Measurements from ENCODE around the gene PEMT. TPM values are rescaled to one million over a fixed set of nuclear protein-coding genes. Genes with fewer than 3 reads are reported as not detected.
"Not testable (repeated sequence)": the region's sequence is repeated elsewhere in the genome, so short reads cannot be mapped to it uniquely, and the experiment has no call there.

Gene PEMT
- total RNA-seq, 1 experiment from 2014 or later: 53.5 TPM

DNA sequence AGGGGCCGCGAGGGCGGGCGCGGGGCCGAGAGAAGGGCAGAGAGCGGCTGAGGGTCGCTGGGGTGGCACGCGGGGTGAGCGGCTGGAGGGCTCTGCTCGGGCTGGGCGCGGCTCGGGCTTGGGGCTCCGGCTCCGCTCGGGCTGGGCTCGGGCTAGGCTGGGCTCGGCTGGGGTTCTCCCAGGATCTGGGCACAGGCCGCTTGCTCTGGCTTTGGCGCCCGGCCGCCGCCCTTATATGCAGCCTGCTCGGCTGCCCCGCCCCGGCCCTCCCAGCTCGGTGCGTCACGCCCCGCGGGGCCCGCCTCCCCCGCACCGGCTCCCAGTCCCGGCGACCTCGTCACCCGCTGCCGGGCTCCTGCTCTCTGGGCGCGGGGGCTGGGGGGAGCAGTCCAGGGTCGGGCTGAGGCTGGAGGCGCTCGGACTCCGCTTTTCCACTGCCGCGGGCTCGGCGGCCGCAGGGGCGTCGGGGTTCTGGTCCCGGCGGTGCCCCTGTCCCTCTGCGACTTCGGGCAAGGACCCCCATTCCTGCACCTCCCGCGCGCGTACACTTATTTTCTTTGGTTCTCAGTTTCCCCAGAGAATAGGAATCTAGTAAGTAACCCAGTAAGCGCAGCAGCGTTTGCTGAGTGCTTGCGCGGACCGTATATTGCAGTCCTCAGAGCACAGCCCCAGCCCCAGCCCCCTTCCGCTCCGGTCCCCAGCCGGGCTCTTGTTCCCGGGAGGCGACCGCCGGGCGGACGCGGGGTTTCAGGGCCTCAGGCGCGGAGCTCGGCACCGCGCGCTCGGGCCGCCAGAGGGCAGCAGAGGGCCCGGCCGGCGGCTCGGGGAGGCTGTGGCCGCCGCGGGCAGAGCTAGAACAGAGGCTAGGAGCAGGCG is 95.1 kb downstream of the PEMT start, which contains the start of gene RASD1:
RASD1 (minus strand) TSS at position 207 of the 876 bp plus-strand sequence. CDS start 214 bp downstream, outside the sequence.
- Histone ChIP-seq H3K27me3 (no peaks in the 10 kb centered on the region), H3K9me3 (no peaks in the 10 kb centered on the region)
- DNase-seq: peak; percentile 87

DNA sequence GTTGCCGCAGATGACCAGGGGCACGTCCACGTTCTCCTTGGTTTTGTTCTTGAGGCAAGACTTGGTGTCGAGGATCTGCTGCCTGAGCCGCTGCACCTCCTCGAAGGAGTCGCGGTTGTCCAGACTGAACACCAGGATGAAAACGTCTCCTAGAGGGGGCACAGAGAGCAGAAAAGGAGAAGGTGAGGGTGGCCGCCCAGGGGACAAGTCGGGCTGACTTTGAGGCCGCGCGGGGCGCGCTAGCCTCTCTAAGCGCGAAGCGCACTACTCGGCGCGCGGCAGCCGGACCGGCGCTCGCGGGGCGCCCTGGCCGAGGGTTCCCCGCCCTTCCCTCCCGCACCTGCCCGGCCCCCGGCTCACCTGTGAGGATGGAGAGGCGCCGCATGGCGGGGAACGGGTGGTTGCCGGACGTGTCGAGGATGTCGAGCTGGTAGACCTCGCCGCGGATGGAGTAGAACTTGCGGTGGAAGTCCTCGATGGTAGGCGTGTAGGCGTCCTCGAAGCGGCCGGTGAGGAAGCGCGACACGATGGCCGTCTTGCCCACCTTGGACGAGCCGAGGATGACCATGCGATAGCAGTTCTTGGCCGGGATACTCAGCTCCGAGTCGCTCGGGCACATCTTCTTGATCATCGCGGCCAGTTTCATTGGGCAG is 95.8 kb downstream of the PEMT start:
- Histone ChIP-seq H3K9me3 (no peaks in the 10 kb centered on the region), H3K4me3 (peak overlapping the region; percentile 52), H3K36me3 (no peaks in the 10 kb centered on the region), H3K27me3 (no peaks in the 10 kb centered on the region)
- no peak for DNase-seq

More for the DNA sequence above, 95.1 kb downstream of the PEMT start, which contains the start of gene RASD1:
- no peaks in the 10 kb centered on the region for H3K36me3 ChIP-seq
- H3K4me3 ChIP-seq: peak within 1 kb of the TSS; percentile 52

DNA sequence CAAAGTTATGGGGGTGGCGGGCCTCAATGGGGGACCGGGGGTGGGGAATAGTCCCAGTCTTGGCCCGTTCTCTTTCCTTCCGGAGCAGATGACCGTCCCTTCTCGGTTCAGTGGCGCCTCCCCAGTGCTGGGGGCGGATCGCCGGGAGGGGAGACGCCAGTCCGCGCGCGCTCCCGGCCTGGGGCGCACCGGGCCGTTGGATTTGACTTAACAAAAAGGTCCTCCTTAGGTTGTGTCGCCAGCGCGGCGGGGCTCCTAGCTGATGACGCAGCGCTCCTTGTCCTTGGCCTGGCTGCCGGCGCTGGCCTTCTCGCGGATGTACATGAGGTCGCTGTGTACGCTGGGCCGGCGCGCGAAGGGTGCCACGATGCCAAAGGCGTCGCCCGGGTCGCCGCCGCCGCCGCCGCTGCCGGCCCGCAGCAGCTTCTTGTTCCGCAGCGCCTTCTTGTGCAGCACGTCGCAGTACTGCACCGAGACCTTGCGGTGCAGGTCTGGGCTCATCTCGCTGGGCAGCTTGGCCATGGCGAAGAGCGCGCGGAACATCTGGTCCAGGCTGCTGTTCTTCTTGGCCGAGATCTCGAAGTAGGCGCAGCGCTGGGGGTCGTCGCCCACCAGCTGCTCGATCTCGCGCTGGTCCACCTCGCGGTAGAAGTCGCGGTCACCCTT is 96.5 kb downstream of the PEMT start:
- H3K9me3 ChIP-seq: no peaks in the 10 kb centered on the region
- DNase-seq: no peak
- H3K27me3 ChIP-seq: no peaks in the 10 kb centered on the region
- no peak overlapping the region for H3K4me3 ChIP-seq
- H3K36me3 ChIP-seq: no peaks in the 10 kb centered on the region

DNA sequence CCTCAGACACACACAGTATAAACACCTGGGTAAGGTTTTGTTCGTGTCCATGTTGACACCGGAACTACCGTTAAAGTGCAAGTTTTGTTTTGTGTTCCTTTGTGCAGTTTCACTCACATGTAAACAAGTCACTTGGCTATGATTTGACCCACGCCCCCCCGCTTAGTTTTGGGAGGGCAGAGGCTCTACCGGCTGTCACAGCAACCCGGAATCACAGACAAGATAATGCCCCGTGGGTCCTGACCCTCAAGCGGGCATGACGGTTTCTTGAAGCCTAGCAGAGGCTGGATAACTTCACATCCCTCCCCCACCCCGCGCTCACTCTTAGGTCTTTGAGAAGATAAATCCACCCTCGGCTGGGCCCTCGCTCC is 97.0 kb downstream of the PEMT start:
- H3K9me3 ChIP-seq: no peaks in the 10 kb centered on the region
- no peaks in the 10 kb centered on the region for H3K27me3 ChIP-seq
- no peaks in the 10 kb centered on the region for H3K36me3 ChIP-seq
- no peak overlapping the region for H3K4me3 ChIP-seq
- no peak for DNase-seq

DNA sequence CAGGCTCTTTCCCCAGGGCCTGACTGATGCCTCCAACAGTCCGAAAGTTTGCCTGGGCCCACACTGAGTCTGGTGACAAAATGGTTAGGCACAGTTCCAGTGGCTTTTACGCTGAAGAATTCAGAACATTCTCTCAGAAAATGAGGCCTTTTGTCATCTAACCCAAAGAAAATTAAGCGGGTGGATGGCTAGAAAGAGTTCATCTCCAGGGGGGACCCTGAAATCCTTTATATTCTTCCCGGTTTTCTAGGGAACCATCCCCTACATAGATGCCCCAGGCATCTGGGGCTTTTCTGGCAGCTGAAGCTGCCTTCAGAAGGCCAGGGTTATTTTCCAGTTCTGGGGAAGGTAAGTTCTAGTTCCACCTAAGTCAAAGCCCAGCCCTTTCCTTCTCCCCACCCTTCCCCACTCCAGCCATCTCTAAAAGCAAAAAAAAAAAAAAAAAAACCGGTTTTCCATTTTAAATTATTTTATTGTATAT is 97.5 kb downstream of the PEMT start:
- Histone ChIP-seq H3K9me3 (no peaks in the 10 kb centered on the region), H3K27me3 (no peaks in the 10 kb centered on the region), H3K4me3 (no peak overlapping the region), H3K36me3 (no peaks in the 10 kb centered on the region)
- DNase-seq: no peak

DNA sequence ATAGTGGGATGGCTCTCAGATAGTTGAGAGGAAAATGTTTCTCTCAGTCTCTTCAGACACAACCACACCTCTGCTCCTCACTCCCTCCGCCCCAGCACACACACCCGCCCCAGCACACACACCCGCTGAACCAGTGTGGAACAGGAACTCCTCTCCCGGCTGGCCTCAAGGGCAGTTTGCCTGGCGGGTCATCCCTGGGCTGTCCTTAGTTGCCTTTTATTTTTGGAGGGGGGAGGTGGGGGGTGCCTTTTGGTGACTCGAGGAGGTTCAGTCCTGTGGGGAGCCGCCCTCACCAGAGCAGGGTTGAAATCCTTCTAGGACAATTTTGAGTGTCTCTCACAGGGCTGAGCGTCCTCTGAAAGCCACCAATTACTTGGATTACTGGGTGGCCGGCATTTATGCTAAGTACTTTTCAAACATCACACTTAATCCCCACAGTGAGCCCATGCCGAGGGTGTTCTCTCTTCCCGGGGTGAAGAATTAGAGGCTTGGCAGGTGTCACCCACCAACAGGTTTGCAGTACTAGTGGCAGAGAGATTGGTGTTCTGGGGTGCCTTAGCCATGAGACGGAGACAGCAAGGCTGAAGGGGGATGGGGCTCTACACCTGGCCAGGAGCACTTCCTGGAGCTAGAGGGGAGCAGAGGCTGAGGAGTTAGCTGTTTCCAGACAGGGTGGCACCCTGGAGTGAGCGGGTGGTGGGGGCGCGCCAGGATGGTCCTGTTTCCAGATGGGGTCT is 98.1 kb downstream of the PEMT start:
- Histone ChIP-seq H3K9me3 (no peaks in the 10 kb centered on the region), H3K27me3 (no peaks in the 10 kb centered on the region), H3K4me3 (no peak overlapping the region), H3K36me3 (no peaks in the 10 kb centered on the region)
- DNase-seq: no peak

DNA sequence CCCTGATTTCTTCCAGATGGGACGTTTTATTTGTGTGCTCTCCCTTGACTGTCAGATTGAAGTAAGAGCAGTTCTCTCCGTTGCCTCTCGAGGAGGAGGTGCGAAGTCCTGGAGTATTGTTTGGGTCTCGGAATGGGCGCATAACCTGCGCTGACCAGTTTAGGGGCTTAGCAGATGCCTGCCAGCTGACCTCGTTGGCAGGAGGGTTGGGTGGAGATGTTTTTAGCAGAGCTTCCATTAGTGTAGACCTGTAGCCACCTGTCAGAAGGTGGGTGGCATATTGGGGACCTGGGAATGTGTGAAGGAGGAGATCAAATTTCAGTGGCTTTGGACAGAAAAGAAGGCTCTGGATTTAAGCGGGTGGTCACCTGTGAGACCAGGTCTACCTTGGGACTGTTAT is 98.9 kb downstream of the PEMT start:
- Histone ChIP-seq H3K9me3 (no peaks in the 10 kb centered on the region), H3K27me3 (no peaks in the 10 kb centered on the region), H3K4me3 (no peak overlapping the region), H3K36me3 (no peaks in the 10 kb centered on the region)
- no peak for DNase-seq

DNA sequence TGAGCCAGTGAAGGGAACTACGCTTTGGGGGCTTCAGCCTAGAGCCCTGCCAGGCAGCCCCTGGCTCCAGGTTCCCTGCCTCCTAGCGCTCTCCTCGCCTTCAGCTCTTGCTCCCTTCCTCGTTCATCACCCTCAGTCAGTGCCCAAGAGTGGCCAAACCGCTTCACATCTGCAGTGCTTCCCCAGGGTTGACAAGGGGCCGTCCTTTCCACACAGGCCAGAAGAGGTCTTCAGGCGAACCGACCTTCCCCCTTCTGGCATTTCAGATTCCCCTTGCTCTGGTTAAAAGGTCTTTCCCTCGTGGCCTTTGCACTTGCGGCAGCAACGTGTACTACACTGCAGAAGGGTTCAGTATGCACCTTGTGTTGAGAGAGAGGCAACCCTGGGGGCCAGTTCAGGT is 99.4 kb downstream of the PEMT start:
- Histone ChIP-seq H3K4me3 (no peak overlapping the region), H3K36me3 (no peaks in the 10 kb centered on the region), H3K9me3 (no peaks in the 10 kb centered on the region), H3K27me3 (no peaks in the 10 kb centered on the region)
- DNase-seq: no peak

DNA sequence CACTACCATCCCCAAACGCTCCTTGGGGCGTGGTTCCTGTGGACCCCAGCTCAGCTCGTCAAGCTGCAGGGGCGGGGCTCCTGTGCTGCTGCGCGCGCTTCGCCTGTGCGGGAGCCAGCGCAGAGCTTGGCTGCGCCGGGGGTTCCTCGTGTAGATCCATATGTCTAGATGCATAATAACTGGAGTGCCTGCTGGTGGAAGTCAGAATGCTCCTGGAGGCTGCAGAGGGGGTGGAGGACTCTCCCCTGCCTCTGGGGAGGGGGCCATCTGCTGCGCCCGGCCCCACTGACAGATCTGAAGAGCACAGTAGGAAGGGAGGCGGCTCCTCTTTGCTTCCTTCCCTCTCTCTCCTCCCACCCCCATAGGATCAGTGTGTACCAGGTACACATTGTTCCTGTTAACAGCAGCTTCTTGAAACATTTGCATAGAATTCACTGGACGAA is 99.9 kb downstream of the PEMT start:
- no peaks in the 10 kb centered on the region for H3K36me3 ChIP-seq
- no peaks in the 10 kb centered on the region for H3K27me3 ChIP-seq
- H3K4me3 ChIP-seq: no peak overlapping the region
- DNase-seq: no peak
- no peaks in the 10 kb centered on the region for H3K9me3 ChIP-seq

DNA sequence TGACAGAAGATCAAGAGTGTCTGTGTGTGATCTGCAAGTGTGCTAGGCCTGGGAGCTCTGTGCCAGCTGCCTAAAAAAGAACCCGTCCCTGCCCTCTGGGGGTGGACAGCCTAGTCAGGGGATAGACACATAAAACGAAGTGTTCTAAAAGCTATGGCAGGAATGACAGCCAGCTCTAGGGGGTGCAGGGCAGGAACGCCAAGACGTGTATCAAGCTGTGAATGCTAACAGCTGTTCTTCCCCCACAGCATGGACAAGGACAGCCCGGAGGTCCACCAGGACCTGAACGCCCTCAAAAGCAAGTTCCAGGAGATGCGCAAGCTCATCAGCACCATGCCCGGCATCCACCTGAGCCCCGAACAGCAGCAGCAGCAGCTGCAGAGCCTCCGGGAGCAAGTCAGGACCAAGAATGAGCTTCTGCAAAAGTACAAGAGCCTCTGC is 100.5 kb downstream of the PEMT start:
- no peak overlapping the region for H3K4me3 ChIP-seq
- no peaks in the 10 kb centered on the region for H3K36me3 ChIP-seq
- DNase-seq: no peak
- no peaks in the 10 kb centered on the region for H3K27me3 ChIP-seq
- H3K9me3 ChIP-seq: no peaks in the 10 kb centered on the region

DNA sequence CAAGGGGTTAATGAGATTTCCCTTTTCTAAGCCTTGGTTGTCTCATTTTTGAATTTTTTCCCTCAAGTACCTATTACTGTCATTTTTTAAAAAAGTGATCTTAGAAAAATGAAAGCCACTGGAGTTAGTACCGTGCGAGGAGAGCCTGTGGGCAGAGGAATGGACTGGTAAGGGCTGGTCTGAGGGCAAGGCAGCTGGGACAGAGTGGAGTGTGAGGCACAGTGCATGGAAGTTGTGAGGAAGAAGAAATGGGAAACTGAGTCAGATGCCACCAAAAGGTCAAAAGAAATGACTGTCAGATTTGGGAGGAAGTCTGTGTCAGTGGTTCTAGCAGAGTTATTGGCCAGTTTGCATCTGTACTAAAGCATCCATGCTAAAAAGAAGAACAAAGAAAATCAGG is 103.5 kb downstream of the PEMT start:
- H3K4me3 ChIP-seq: no peak overlapping the region
- DNase-seq: no peak
- H3K36me3 ChIP-seq: no peaks in the 10 kb centered on the region
- H3K27me3 ChIP-seq: no peaks in the 10 kb centered on the region
- no peaks in the 10 kb centered on the region for H3K9me3 ChIP-seq

DNA sequence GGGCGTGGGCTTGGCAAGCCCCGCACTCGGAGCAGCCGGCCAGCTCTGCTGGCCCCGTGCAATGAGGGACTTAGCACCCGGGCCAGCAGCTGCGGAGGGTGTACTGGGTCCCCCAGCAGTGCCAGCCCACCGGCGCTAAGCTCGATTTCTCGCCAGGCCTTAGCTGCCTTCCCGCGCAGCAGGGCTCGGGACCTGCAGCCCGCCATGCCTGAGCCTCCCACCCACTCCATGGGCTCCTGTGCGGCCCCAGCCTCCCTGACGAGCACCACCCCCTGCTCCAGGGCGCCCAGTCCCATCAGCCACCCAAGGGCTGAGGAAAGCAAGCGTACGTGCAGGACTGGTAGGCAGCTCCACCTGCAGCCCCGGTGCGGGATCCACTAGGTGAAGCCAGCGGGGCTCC is 105.1 kb downstream of the PEMT start:
- H3K27me3 ChIP-seq, H3K4me3 ChIP-seq, H3K36me3 ChIP-seq, H3K9me3 ChIP-seq, DNase-seq: not testable (repeated sequence)

DNA sequence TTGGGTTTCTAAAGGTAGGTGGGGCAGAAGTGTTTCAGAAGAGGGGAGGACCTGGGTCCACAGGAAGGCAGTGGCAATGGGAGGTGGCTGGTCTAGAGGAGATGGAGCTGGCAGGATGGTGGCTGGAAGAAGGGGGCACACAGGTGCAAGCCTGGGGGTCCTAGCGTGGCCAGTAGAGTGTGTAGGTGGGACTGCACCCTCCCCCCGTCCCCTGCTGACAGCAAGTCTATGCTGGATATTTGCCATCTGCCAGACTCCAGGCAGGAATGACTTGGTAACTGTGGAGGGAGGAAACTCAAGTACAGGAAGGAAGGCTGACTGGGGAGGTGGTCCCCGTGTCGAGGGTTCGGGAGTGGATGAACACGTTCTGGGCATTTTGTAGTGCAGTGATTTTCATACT is 106.1 kb downstream of the PEMT start:
- DNase-seq: no peak
- Histone ChIP-seq H3K27me3 (no peaks in the 10 kb centered on the region), H3K4me3 (no peak overlapping the region), H3K36me3 (no peaks in the 10 kb centered on the region), H3K9me3 (no peaks in the 10 kb centered on the region)

DNA sequence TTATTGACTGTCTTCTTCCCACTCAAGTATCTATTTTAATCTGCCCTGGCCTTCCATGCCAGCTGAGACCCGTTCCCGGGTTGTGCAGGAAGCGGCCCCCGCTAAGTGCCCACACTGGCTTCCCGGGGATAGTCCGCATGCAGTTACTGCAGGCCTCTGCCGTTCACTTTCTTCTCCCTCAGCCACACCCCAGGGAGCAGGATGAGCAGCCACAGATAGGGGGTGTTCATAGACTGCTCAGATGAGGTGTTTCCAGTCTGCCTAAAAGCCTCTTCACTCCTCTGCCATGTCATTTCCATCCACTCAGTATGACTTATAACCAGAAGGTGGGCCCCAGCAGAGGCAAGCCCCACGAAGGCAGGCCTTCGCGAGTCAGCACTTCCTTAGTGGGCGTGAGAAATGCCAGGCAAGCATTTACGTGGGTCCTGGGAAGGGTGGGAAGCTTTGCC is 107.0 kb downstream of the PEMT start:
- no peak overlapping the region for H3K4me3 ChIP-seq
- no peaks in the 10 kb centered on the region for H3K9me3 ChIP-seq
- DNase-seq: peak; percentile 9
- no peaks in the 10 kb centered on the region for H3K36me3 ChIP-seq
- H3K27me3 ChIP-seq: no peaks in the 10 kb centered on the region

DNA sequence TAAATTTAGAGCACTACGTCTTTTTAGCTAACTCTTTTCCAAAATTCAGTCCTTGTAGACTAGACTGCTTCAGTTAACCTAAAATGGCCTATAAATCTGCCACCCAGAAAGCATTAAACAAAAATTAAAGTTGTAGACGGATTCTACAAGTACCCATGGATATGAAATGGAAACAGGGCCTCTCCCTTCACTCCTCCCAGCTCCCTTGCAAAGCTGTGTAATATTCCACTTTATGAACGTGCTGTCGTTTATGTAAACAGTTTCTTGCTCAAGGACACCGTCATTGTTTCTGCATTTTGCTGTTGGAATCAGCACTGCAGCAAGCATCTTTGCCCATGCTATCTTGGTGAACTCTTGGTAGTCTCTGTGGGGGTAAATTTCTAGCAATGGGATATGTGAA is 109.6 kb downstream of the PEMT start:
- Histone ChIP-seq H3K9me3 (no peaks in the 10 kb centered on the region), H3K36me3 (no peaks in the 10 kb centered on the region; the same call in 1 of the 2 replicates), H3K27me3 (no peaks in the 10 kb centered on the region), H3K4me3 (no peak overlapping the region)
- DNase-seq: no peak

DNA sequence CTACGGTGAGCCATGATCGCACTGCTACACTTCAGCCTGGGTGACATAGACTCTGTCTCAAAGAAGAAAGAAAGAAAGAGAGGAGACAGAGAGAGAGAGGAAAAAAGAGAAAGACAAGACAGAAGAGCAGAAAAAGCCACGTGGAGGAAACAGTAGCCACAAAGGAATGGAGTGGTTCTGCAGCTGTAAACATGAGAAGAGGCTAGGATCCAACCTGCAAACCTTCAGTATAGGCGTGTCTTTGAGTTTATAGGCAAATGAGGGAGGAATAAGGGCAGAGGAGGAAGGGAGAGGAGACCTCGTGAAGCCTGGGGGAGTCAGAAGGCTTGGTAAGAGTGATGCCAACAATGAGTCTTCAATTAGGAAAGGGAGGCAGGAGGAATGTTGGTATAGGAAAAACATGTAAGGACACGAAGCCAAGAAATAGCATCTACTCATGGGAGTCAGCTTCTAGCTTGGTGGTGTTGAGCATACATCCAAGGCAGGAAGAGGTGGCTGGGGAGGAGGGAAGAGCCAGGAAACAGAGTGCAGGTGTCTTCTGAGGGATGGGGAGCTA is 110.8 kb downstream of the PEMT start:
- H3K36me3 ChIP-seq: no peaks in the 10 kb centered on the region; the same call in 1 of the 2 replicates
- DNase-seq: no peak
- H3K4me3 ChIP-seq: no peak overlapping the region
- no peaks in the 10 kb centered on the region for H3K27me3 ChIP-seq
- H3K9me3 ChIP-seq: no peaks in the 10 kb centered on the region
